ENCODE data around the gene TBC1D32.
"Not testable (repeated sequence)": the region's sequence is repeated elsewhere in the genome, so short reads cannot be mapped to it uniquely, and the experiment has no call there.

DNA sequence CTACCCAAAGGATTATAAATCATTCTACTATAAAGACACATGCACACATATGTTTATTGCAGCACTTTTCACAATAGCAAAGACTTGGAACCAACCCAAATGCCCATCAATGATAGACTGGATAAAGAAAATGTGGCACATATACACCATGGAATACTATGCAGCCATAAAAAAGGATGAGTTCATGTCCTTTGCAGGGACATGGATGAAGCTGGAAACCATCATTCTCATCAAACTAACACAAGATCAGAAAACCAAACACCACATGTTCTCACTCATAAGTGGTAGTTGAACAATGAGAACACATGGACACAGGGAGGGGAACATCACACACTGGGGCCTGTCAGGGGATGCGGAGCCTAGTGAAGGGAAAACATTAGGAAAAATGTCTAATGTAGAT is 39.9 kb upstream of the TBC1D32 start:
- TF ChIP-seq, protein P1, sequence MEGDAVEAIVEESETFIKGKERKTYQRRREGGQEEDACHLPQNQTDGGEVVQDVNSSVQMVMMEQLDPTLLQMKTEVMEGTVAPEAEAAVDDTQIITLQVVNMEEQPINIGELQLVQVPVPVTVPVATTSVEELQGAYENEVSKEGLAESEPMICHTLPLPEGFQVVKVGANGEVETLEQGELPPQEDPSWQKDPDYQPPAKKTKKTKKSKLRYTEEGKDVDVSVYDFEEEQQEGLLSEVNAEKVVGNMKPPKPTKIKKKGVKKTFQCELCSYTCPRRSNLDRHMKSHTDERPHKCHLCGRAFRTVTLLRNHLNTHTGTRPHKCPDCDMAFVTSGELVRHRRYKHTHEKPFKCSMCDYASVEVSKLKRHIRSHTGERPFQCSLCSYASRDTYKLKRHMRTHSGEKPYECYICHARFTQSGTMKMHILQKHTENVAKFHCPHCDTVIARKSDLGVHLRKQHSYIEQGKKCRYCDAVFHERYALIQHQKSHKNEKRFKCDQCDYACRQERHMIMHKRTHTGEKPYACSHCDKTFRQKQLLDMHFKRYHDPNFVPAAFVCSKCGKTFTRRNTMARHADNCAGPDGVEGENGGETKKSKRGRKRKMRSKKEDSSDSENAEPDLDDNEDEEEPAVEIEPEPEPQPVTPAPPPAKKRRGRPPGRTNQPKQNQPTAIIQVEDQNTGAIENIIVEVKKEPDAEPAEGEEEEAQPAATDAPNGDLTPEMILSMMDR (conservative IDR thresholded peaks at IDR 0.05; ENCODE audit: low read length) = not testable (repeated sequence)
- TF ChIP-seq EZH2phosphoT487 (IDR thresholded peaks at IDR 0.05; ENCODE audit: borderline replicate concordance) = not testable (repeated sequence)

Measured in Loucy (cell line).